Kidney (tissue), 14 donors: Measurements from ENCODE around the gene SLC4A2. TPM values are rescaled to one million over a fixed set of nuclear protein-coding genes. Genes with fewer than 3 reads are reported as not detected.

Experiments
- DNase-seq, 5 donors: peaks; one replicate each; pipeline ENCODE4 v3.0.0-alpha.2; 2013 to 2020
- FAIRE-seq: peaks from 2 replicates; lab custom pipeline; 2012; peaks lifted over from hg19 to GRCh38; lab: Jason Lieb, UNC
- H3K27ac ChIP-seq, 2 donors: one replicate each; pipeline ENCODE4 v1.7.0; 2013; ENCODE audit warnings: low read depth in 2 of 2, low read length in 2 of 2, inconsistent platforms in 1 of 2
- H3K27me3 ChIP-seq: one replicate; pipeline ENCODE4 v1.7.1; 2013; ENCODE audit warnings: low read length, inconsistent platforms; ENCODE audit not compliant: control insufficient read depth, insufficient read depth
- H3K36me3 ChIP-seq, 3 donors: one replicate each; pipeline versions ENCODE4 v1.7.0 to v1.7.1; 2013; ENCODE audit warnings: low read length in 3 of 3, control low read depth in 1 of 3, inconsistent platforms in 1 of 3; ENCODE audit not compliant: insufficient read depth in 3 of 3, control insufficient read depth in 2 of 3
- H3K4me1 ChIP-seq, 3 donors: one replicate each; pipeline versions ENCODE4 v1.7.0 to v1.7.1; 2013; ENCODE audit warnings: low read length in 3 of 3, inconsistent platforms in 1 of 3, low read depth in 1 of 3; ENCODE audit not compliant: control insufficient read depth in 2 of 3, insufficient read depth in 2 of 3
- H3K4me3 ChIP-seq, 3 donors: one replicate each; pipeline versions ENCODE4 v1.7.0 to v1.8.1; 2013; ENCODE audit warnings: low read length in 3 of 3, control low read depth in 1 of 3, inconsistent platforms in 1 of 3
- H3K9ac ChIP-seq, 3 donors: one replicate each; pipeline versions ENCODE4 v1.7.0 to v1.7.1; 2013; ENCODE audit warnings: low read length in 3 of 3, control low read depth in 1 of 3, inconsistent platforms in 1 of 3
- H3K9me3 ChIP-seq, 3 donors: one replicate each; pipeline versions ENCODE4 v1.7.0 to v1.7.1; 2013; ENCODE audit warnings: low read length in 3 of 3, control low read depth in 1 of 3, inconsistent platforms in 1 of 3; ENCODE audit not compliant: control insufficient read depth in 2 of 3, insufficient read depth in 1 of 3
- intact Hi-C: fragments of 100-400 bp; cut with DNase I; formaldehyde crosslinking; loops from one replicate; pipeline ENCODE4 v1.11.1; 2022
- polyA plus RNA-seq: library from polyadenylated mRNA; stranded (reverse); fragments of 350-450 nt; fragmentation: Illumina TruSeq; extraction: RNeasy Lipid Tissue Mini Kit (QIAGEN cat#74804); gene quantifications from one replicate; pipeline ENCODE4 v1.2.3, GENCODE V29; 2014; ENCODE audit warnings: low read depth, low replicate concordance; ENCODE audit not compliant: insufficient read depth
- total RNA-seq: library from RNA; stranded (reverse); fragmentation: NEBNext Ultra II Directional; extraction: Animal tissue kit (Norgen Biotek cat#: 25700); gene quantifications from one replicate; pipeline ENCODE4 v1.2.1, GENCODE V29; 2021
- TF ChIP-seq, protein P1 (sequence below): IDR thresholded peaks from 3 replicates; pipeline ENCODE4 v1.5.1; 2012; ENCODE audit warnings: mild to moderate bottlenecking, moderate library complexity, borderline replicate concordance; ENCODE audit not compliant: insufficient read depth; ENCODE audit errors: extremely low read depth
- donor health status: control.
- donor health status: control.
- donor health status: control.
- donor health status: control.
- donor health status: control.
- donor health status: DM: yes; HTN: yes; CAD: no.
- donor health status: Normal renal cell carcinoma (clear cell type).

SLC4A2 gene
- total and polyA plus RNA-seq, 2 donors from 2014 or later: 104 to 150 TPM

DNA sequence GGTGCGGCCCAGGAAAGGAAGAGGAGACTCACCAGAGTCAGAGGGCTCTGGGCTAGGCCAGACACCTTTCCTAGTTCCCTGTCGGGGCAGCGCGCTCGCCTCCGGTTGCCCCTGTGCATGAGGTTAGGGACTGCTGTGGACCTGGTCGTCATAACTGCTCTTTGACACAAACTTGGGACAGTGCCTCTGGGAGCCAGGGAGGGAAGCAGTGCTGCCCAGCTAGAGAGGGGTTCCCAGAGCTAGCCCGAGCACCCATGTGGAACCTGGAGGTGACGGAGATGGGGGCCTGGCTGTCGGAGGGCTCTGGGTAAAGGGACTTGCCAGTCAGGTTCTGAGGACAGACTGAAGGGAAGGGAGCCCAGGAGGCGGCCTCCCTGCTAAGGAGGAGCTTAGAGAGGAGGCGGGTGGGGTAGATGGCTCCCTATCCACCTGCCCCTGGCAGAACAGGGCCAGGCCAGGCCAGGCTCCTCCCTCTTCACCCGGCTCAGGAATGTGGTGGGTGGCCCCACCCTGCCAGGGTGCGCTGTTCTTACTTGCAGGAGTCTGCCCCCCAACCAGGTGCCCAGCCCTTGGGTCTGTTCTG is 56.5 kb downstream of the SLC4A2 start:
- no peak overlapping the region for H3K27ac ChIP-seq
- intact Hi-C loops: loop anchor here (10.0 kb wide), 1 partner anchor 211 kb away; no protein-coding TSS in a partner anchor
- H3K36me3 ChIP-seq: peaks cover 0 to 23% (median 9%) of the 10 kb centered on the region in 3 donors
- H3K27me3 ChIP-seq: no peaks in the 10 kb centered on the region
- FAIRE-seq (no peak), DNase-seq (peak in 4 of 5 donors; percentile 65 to 89 (median 74))
- TF ChIP-seq, protein P1, sequence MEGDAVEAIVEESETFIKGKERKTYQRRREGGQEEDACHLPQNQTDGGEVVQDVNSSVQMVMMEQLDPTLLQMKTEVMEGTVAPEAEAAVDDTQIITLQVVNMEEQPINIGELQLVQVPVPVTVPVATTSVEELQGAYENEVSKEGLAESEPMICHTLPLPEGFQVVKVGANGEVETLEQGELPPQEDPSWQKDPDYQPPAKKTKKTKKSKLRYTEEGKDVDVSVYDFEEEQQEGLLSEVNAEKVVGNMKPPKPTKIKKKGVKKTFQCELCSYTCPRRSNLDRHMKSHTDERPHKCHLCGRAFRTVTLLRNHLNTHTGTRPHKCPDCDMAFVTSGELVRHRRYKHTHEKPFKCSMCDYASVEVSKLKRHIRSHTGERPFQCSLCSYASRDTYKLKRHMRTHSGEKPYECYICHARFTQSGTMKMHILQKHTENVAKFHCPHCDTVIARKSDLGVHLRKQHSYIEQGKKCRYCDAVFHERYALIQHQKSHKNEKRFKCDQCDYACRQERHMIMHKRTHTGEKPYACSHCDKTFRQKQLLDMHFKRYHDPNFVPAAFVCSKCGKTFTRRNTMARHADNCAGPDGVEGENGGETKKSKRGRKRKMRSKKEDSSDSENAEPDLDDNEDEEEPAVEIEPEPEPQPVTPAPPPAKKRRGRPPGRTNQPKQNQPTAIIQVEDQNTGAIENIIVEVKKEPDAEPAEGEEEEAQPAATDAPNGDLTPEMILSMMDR: no peak
- H3K9me3 ChIP-seq: no peaks in the 10 kb centered on the region
- H3K4me3 ChIP-seq: no peak overlapping the region
- H3K4me1 ChIP-seq: no peaks in the 10 kb centered on the region
- no peak overlapping the region for H3K9ac ChIP-seq

DNA sequence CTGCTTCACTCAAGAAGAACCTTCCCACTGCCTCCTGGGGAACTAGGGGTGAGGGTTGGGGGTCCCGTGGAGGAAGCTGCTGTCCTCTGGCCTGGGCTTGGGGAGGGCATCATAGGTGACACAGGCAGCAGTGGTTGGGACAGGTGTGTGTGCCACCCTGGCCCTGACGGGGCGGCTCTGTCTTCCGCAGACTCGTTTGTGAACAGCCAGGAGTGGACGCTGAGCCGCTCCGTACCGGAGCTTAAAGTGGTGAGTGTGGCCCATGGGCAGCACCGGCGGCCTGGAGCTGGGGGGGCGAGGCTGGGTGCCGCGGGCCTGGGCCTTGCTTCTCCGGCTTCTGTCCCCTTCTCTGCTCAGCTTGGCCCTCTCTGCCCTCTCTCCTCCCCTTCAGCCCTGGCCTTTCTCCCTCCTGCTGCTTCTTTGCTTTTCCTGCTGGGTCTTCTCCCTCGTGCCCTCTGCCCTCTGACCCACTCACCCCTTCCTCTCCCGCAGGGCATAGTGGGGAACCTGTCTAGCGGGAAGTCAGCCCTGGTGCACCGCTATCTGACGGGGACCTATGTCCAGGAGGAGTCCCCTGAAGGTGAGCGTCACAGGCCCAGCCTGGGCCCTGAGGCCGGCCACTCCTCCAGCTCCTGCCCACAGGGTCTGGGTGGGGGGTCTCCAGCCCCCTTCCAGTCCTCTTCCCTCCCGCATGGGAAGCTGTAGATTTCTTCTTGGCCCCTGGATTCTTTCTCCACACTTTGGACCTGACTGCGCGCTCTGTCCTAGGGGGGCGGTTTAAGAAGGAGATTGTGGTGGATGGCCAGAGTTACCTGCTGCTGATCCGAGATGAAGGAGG is 57.4 kb downstream of the SLC4A2 start:
- H3K36me3 ChIP-seq: peaks cover 0 to 23% (median 9%) of the 10 kb centered on the region in 3 donors
- H3K4me1 ChIP-seq: no peaks in the 10 kb centered on the region
- peak in 1 of 5 donors; percentile 55 for DNase-seq
- no peak overlapping the region for H3K9ac ChIP-seq
- FAIRE-seq: no peak
- H3K27me3 ChIP-seq: no peaks in the 10 kb centered on the region
- H3K9me3 ChIP-seq: no peaks in the 10 kb centered on the region
- H3K27ac ChIP-seq: no peak overlapping the region
- H3K4me3 ChIP-seq: no peak overlapping the region
- TF ChIP-seq, protein P1: no peak
- intact Hi-C loops: loop anchor here (10.0 kb wide), 1 partner anchor 212 kb away; no protein-coding TSS in a partner anchor

DNA sequence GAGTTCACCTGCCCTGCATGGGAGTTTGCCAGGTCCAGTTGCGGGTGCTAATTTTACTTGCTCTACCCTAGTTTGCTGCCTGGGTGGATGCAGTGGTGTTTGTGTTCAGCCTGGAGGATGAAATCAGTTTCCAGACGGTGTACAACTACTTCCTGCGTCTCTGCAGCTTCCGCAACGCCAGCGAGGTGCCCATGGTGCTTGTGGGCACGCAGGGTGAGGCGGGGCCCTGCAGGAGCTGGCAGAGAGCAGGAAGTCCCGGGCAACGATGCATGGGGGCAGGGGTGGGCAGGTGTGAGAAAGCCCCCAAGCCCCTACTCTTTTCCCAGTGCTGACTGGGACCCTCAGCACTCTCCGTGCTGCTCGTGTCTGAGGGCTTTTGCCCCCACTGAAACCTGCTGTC is 58.2 kb downstream of the SLC4A2 start:
- no peaks in the 10 kb centered on the region for H3K4me1 ChIP-seq
- no peak overlapping the region for H3K9ac ChIP-seq
- peak in 1 of 5 donors; percentile 45 for DNase-seq
- H3K27ac ChIP-seq: no peak overlapping the region
- intact Hi-C loops: loop anchor here (10.0 kb wide), 1 partner anchor 213 kb away; no protein-coding TSS in a partner anchor
- peaks cover 0 to 23% (median 9%) of the 10 kb centered on the region in 3 donors for H3K36me3 ChIP-seq
- H3K9me3 ChIP-seq: no peaks in the 10 kb centered on the region
- TF ChIP-seq, protein P1: no peak
- H3K27me3 ChIP-seq: no peaks in the 10 kb centered on the region
- FAIRE-seq: no peak
- no peak overlapping the region for H3K4me3 ChIP-seq
